ENCODE measurements around the gene SFRP5. TPM values are rescaled to one million over a fixed set of nuclear protein-coding genes. Genes with fewer than 3 reads are reported as not detected.

Gene SFRP5
- total RNA-seq, 1 donor from 2014 or later, result not detected

DNA sequence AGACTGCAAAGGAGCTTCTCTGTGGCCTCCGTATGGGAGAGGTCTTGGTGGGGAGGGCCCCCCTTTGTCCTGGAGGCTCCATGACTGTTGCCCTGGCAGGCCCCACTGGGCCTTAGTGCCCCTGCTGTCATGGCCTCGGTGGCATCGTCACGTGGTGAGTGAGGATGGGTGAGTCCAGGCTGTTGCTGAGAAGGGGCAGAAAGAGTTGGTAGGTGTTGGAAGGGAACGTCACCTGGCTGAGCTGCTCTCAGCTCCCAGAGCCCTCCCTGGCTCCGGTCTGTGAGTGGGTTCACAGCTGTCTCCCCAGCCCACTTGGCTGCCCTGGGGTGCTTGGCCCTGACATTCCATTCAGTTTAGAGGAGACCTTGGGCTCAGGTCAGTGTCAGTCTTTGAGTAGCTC lies 16.1 kb downstream of the SFRP5 start:
- intact Hi-C loops (cut with micrococcal nuclease), result no loop called here
- ATAC-seq (ENCODE audit: low read depth) (no peak), DNase-seq (no peak)
- no peak overlapping the region for H3K27ac Mint-ChIP-seq
- no peak for TF ChIP-seq CTCF (IDR thresholded peaks at IDR 0.05)
- CTCF ChIA-PET, result no interaction called here
- H3K27me3 Mint-ChIP-seq, result no peaks in the 10 kb centered on the region
- peaks cover 93% of the 10 kb centered on the region for H3K36me3 Mint-ChIP-seq (ENCODE audit: low read depth)
- no peaks in the 10 kb centered on the region for H3K9me3 Mint-ChIP-seq
- H3K4me1 Mint-ChIP-seq, result no peaks in the 10 kb centered on the region
- POLR2A ChIA-PET, result no interaction called here
- no peak overlapping the region for H3K4me3 Mint-ChIP-seq

DNA sequence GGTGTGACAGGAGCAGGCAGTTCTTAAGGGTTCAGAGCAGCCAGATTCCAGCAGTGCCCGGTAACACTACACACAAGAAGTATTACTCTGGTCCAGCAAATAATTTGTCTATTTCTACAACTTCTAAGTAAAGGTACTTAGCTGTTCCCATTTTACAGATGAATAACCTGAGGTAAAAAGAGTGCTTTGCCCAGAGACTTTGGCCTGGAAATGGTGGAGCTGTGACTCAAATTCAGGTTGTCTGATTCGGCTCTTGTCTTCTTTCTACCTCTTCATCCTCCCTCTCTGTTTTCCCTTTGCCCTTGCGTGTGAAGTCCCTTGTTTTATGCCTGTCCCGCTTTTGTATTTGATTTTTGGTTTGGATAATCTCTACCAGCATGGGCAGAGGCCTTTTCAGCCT lies 17.1 kb downstream of the SFRP5 start:
- TF ChIP-seq CTCF (IDR thresholded peaks at IDR 0.05), result no peak

GRCh38 chr10:97752956-97753355 lies 18.8 kb downstream of the SFRP5 start:
- POLR2A ChIA-PET, result no interaction called here
- intact Hi-C loops (cut with micrococcal nuclease), result no loop called here

More for the DNA sequence above, 17.1 kb downstream of the SFRP5 start:
- intact Hi-C loops (cut with micrococcal nuclease), result no loop called here
- Mint-ChIP-seq H3K4me3 (no peak overlapping the region), H3K27me3 (no peaks in the 10 kb centered on the region), H3K9me3 (no peaks in the 10 kb centered on the region), H3K4me1 (no peaks in the 10 kb centered on the region), H3K27ac (no peak overlapping the region), H3K36me3 (ENCODE audit: low read depth) (peaks cover 93% of the 10 kb centered on the region)
- ATAC-seq (ENCODE audit: low read depth), result no peak
- CTCF ChIA-PET, result no interaction called here
- DNase-seq, result no peak
- POLR2A ChIA-PET, result no interaction called here

GRCh38 chr10:97748116-97748515 lies 23.7 kb downstream of the SFRP5 start:
- ChIA-PET POLR2A (interaction anchor here (1.7 kb wide), 1 partner anchor 11 kb away, joined by 6 read pairs; the partner anchor contains the start of gene ZFYVE27), CTCF (no interaction called here)
- H3K36me3 Mint-ChIP-seq (ENCODE audit: low read depth), result peaks cover 89% of the 10 kb centered on the region
- intact Hi-C loops (cut with micrococcal nuclease), result no loop called here
- ATAC-seq (ENCODE audit: low read depth) (no peak), DNase-seq (no peak)
- H3K27ac Mint-ChIP-seq, result no peak overlapping the region
- H3K4me1 Mint-ChIP-seq, result no peaks in the 10 kb centered on the region
- TF ChIP-seq CTCF (IDR thresholded peaks at IDR 0.05), result no peak
- H3K4me3 Mint-ChIP-seq, result no peak overlapping the region
- no peaks in the 10 kb centered on the region for H3K27me3 Mint-ChIP-seq
- no peaks in the 10 kb centered on the region for H3K9me3 Mint-ChIP-seq

More at GRCh38 chr10:97752956-97753355, 18.8 kb downstream of the SFRP5 start:
- no peak overlapping the region for H3K27ac Mint-ChIP-seq
- ATAC-seq (ENCODE audit: low read depth) (no peak), DNase-seq (no peak)
- no peak overlapping the region for H3K4me3 Mint-ChIP-seq
- CTCF ChIA-PET, result no interaction called here
- TF ChIP-seq CTCF (IDR thresholded peaks at IDR 0.05), result no peak
- H3K9me3 Mint-ChIP-seq, result no peaks in the 10 kb centered on the region
- H3K4me1 Mint-ChIP-seq, result no peaks in the 10 kb centered on the region
- H3K36me3 Mint-ChIP-seq (ENCODE audit: low read depth), result peaks cover 96% of the 10 kb centered on the region
- no peaks in the 10 kb centered on the region for H3K27me3 Mint-ChIP-seq

DNA sequence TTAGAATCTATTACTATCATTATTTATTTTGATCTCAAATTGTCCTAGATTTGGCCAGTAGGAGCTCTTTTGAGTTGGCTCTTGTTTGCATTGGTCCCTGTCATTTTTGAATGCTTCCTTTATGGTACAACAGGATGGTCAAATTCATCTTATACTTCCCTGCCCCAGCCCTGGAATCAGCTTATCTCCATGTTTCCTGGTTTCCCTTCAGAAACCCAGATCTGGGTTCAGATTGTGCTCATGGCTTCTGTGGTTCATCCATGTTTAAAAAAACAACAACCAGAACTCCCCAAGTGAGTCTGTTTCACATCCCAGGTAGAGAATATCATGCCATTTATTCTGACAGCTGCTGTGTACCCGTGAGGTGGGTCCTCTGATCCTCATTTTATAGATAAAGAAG lies 24.2 kb downstream of the SFRP5 start:
- H3K4me1 Mint-ChIP-seq, result no peaks in the 10 kb centered on the region
- TF ChIP-seq CTCF (IDR thresholded peaks at IDR 0.05), result no peak
- no peak for ATAC-seq (ENCODE audit: low read depth)
- DNase-seq, result no peak
- POLR2A ChIA-PET, result interaction anchor here (1.7 kb wide), 1 partner anchor 11 kb away, joined by 6 read pairs; the partner anchor contains the start of gene ZFYVE27
- peaks cover 87% of the 10 kb centered on the region for H3K36me3 Mint-ChIP-seq (ENCODE audit: low read depth)
- intact Hi-C loops (cut with micrococcal nuclease), result no loop called here
- H3K9me3 Mint-ChIP-seq, result no peaks in the 10 kb centered on the region
- CTCF ChIA-PET, result interaction anchor here (1.3 kb wide), 1 partner anchor 16 kb away, joined by 3 read pairs; no protein-coding TSS in a partner anchor
- no peak overlapping the region for H3K4me3 Mint-ChIP-seq
- H3K27ac Mint-ChIP-seq, result no peak overlapping the region
- no peaks in the 10 kb centered on the region for H3K27me3 Mint-ChIP-seq

Measured in activated B cell treated with CpG ODN at 0.5 μM for 24 hours (primary cell).